PC-9 (cell line): ENCODE results near the gene TCAF1. TPM values are rescaled to one million over a fixed set of nuclear protein-coding genes. Genes with fewer than 3 reads are reported as not detected.

Experiments
- BruUV-seq: library from RNA; stranded (reverse); fragments of 400-500 nt; replicated peaks from 2 replicates; lab custom pipeline; 2021; lab: Mats Ljungman, UMichigan
- CTCF ChIA-PET: fragments of 300-600 bp; sonication (Branson Sonifier 250); formaldehyde crosslinking; loops from one replicate; lab custom pipeline; 2022; ENCODE audit warnings: antibody characterized with exemption; lab: Charles Lee
- POLR2A ChIA-PET: fragments of 300-600 bp; sonication (Branson Sonifier 250); formaldehyde crosslinking; loops from one replicate; lab custom pipeline; 2022; ENCODE audit warnings: antibody characterized with exemption; ENCODE audit not compliant: unreplicated experiment; lab: Charles Lee
- DNase-seq, 2 experiments: peaks; one replicate each; pipeline versions ENCODE4 v3.0.0 to v3.0.0-alpha.2; 2015 to 2022; ENCODE audit warnings: mixed read lengths in 1 of 2
- H2AFZ ChIP-seq: fragments of 200-600 bp; sonication (generic); 2 replicates; pipeline ENCODE4 v1.8.1; 2017; ENCODE audit warnings: antibody characterized with exemption
- H3F3A ChIP-seq: fragments of 200-600 bp; sonication (generic); 2 replicates; pipeline ENCODE4 v1.8.1; 2017; ENCODE audit warnings: antibody characterized with exemption, mild to moderate bottlenecking, low read depth; ENCODE audit not compliant: insufficient read depth
- H3K27ac ChIP-seq: fragments of 200-600 bp; sonication (generic); 2 replicates; pipeline ENCODE4 v1.6.1; 2016; ENCODE audit warnings: mixed run types
- H3K27me3 ChIP-seq: fragments of 200-600 bp; sonication (generic); 2 replicates; pipeline ENCODE4 v1.6.1; 2016; ENCODE audit warnings: low read depth, mixed run types; ENCODE audit not compliant: insufficient read depth
- H3K36me3 ChIP-seq: fragments of 200-600 bp; sonication (generic); 2 replicates; pipeline ENCODE4 v1.6.1; 2016; ENCODE audit warnings: low read depth, mixed run types
- H3K4me1 ChIP-seq: fragments of 200-600 bp; sonication (generic); replicated peaks from 2 replicates; pipeline ENCODE4 v1.6.1; 2016; ENCODE audit warnings: mixed run types; ENCODE audit not compliant: insufficient read depth
- H3K4me2 ChIP-seq: fragments of 200-600 bp; sonication (generic); 2 replicates; pipeline ENCODE4 v1.6.1; 2017; ENCODE audit warnings: mixed run types
- H3K4me3 ChIP-seq: fragments of 200-600 bp; sonication (generic); 2 replicates; pipeline ENCODE4 v1.6.1; 2016; ENCODE audit warnings: mixed run types
- H3K79me2 ChIP-seq: fragments of 200-600 bp; sonication (generic); 2 replicates; pipeline ENCODE4 v1.6.1; 2017; ENCODE audit warnings: low read depth, mixed run types
- H3K9me2 ChIP-seq: fragments of 200-600 bp; sonication (generic); 2 replicates; pipeline ENCODE4 v1.8.1; 2017; ENCODE audit warnings: mild to moderate bottlenecking; ENCODE audit not compliant: insufficient read depth
- H3K9me3 ChIP-seq: fragments of 200-600 bp; sonication (generic); 2 replicates; pipeline ENCODE4 v1.8.1; 2016; ENCODE audit warnings: low read depth; ENCODE audit not compliant: insufficient read depth
- H4K20me1 ChIP-seq: fragments of 200-600 bp; sonication (generic); 2 replicates; pipeline ENCODE4 v1.8.1; 2017; ENCODE audit not compliant: insufficient read depth
- EZH2 ChIP-seq: fragments of 200-600 bp; sonication (generic); IDR thresholded peaks from 2 replicates; pipeline ENCODE4 v1.8.0; 2017; ENCODE audit warnings: antibody characterized with exemption, low read depth
- intact Hi-C: fragments of 100-400 bp; cut with micrococcal nuclease; formaldehyde crosslinking; loops from one replicate; pipeline ENCODE4 v1.10.0; 2022; ENCODE audit not compliant: unreplicated experiment
- total RNA-seq: library from RNA; stranded (reverse); gene quantifications from 2 replicates; pipeline ENCODE4 v1.2.3, GENCODE V29; 2021
- TF ChIP-seq, protein P1 (sequence below): fragments of 200-600 bp; sonication (generic); conservative IDR thresholded peaks from 2 replicates; pipeline ENCODE4 v1.6.1; 2017; ENCODE audit warnings: mixed run types, antibody characterized with exemption, mild to moderate bottlenecking, moderate library complexity

The TCAF1 gene
- total RNA-seq, 1 experiment from 2014 or later: 44.6 TPM

GRCh38 chr7:143900230-143900766, 1.7 kb downstream of the TCAF1 start:
- Histone ChIP-seq H3K9me2 (no peaks in the 10 kb centered on the region), H3K4me2 (peak overlapping the region; percentile 82), H3K27me3 (no peaks in the 10 kb centered on the region), H3K9me3 (peaks cover 3% of the 10 kb centered on the region; the same call in 1 of the 2 replicates), H2AFZ (no peak overlapping the region), H3K4me1 (peaks cover 18% of the 10 kb centered on the region), H4K20me1 (no peaks in the 10 kb centered on the region), H3F3A (peaks cover 12% of the 10 kb centered on the region; the same call in 1 of the 2 replicates), H3K79me2 (peaks cover 43% of the 10 kb centered on the region), H3K36me3 (no peaks in the 10 kb centered on the region), H3K4me3 (peak overlapping the region; percentile 79), H3K27ac (no peak overlapping the region)
- TF ChIP-seq, protein P1, sequence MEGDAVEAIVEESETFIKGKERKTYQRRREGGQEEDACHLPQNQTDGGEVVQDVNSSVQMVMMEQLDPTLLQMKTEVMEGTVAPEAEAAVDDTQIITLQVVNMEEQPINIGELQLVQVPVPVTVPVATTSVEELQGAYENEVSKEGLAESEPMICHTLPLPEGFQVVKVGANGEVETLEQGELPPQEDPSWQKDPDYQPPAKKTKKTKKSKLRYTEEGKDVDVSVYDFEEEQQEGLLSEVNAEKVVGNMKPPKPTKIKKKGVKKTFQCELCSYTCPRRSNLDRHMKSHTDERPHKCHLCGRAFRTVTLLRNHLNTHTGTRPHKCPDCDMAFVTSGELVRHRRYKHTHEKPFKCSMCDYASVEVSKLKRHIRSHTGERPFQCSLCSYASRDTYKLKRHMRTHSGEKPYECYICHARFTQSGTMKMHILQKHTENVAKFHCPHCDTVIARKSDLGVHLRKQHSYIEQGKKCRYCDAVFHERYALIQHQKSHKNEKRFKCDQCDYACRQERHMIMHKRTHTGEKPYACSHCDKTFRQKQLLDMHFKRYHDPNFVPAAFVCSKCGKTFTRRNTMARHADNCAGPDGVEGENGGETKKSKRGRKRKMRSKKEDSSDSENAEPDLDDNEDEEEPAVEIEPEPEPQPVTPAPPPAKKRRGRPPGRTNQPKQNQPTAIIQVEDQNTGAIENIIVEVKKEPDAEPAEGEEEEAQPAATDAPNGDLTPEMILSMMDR: no peak
- TF ChIP-seq EZH2: no peak
- no TSS peak for BruUV-seq
- CTCF ChIA-PET: interaction anchor here (0.8 to 1.1 kb wide), 2 partner anchors 228 to 685 kb away, joined by 3 read pairs; no protein-coding TSS in a partner anchor
- intact Hi-C loops: no loop called here
- DNase-seq: peak in 1 of 2 experiments; percentile 44
- POLR2A ChIA-PET: no interaction called here

DNA sequence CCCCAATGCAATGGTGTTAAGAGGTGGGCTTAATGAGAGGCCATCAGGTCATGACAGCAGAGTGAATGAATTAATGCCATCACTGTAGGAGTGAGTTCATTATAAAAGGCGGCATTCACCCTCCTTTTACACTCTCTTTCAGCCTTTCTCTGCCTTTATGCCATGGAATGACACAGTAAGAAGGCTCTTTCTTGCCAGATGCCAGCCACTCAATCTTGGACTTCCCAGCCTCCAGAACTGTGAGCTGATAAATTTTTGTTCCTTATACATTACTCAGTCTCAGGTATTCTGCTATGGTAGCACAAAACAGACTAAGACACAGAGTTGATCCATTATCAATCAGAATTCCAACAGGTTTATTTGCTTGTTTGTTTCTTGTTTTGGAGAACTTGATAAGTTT, 3.2 kb downstream of the TCAF1 start:
- no TSS peak for BruUV-seq
- Histone ChIP-seq H3K27ac (no peak overlapping the region), H3K9me3 (peaks cover 4% of the 10 kb centered on the region; the same call in 1 of the 2 replicates), H2AFZ (no peak overlapping the region), H3K36me3 (no peaks in the 10 kb centered on the region), H3K4me3 (no peak overlapping the region), H3K79me2 (peaks cover 44% of the 10 kb centered on the region), H3K27me3 (no peaks in the 10 kb centered on the region), H3K9me2 (no peaks in the 10 kb centered on the region), H4K20me1 (no peaks in the 10 kb centered on the region), H3K4me1 (peaks cover 18% of the 10 kb centered on the region), H3F3A (peaks cover 12% of the 10 kb centered on the region; the same call in 1 of the 2 replicates), H3K4me2 (no peak overlapping the region; the same call in 1 of the 2 replicates)
- DNase-seq: no peak
- intact Hi-C loops: no loop called here
- CTCF ChIA-PET: interaction anchor here (0.5 kb wide), 1 partner anchor 15 kb away, joined by 9 read pairs; no protein-coding TSS in a partner anchor
- POLR2A ChIA-PET: interaction anchor here (0.5 kb wide), 1 partner anchor 73 kb away, joined by 3 read pairs; no protein-coding TSS in a partner anchor
- TF ChIP-seq EZH2: no peak
- TF ChIP-seq, protein P1: no peak

DNA sequence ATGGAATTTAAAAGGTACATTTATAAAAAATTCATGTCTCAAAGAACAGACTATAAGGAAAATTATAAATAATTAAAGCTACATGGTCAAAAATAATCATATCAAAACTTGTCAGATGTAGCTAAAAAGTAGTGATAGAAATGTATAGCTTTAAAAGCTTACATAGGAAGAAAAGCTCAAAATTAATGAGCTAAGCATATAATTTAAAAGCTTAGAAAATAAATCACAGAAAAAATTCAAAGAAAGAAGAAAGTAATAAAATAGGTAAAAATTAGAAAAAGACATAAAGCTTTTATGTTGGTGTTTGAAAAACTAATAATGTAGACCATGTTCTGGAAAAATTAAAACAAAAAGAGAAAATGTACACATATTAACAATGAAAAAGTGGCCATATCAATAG, 5.3 kb downstream of the TCAF1 start:
- CTCF ChIA-PET: no interaction called here
- H3K79me2 ChIP-seq: peaks cover 44% of the 10 kb centered on the region

More for the DNA sequence above, 5.3 kb downstream of the TCAF1 start:
- Histone ChIP-seq H4K20me1 (no peaks in the 10 kb centered on the region), H3F3A (peaks cover 12% of the 10 kb centered on the region; the same call in 1 of the 2 replicates), H3K36me3 (no peaks in the 10 kb centered on the region), H3K27me3 (no peaks in the 10 kb centered on the region), H3K9me2 (no peaks in the 10 kb centered on the region), H3K4me1 (peaks cover 18% of the 10 kb centered on the region), H3K9me3 (peaks cover 4% of the 10 kb centered on the region; the same call in 1 of the 2 replicates), H2AFZ (no peak overlapping the region), H3K4me2 (no peak overlapping the region), H3K4me3 (no peak overlapping the region), H3K27ac (no peak overlapping the region)
- no peak for TF ChIP-seq EZH2
- TF ChIP-seq, protein P1: no peak
- no TSS peak for BruUV-seq
- POLR2A ChIA-PET: no interaction called here
- intact Hi-C loops: no loop called here
- DNase-seq: no peak
